ENCODE results near the gene CWF19L1.
"Not testable (repeated sequence)": the region's sequence is repeated elsewhere in the genome, so short reads cannot be mapped to it uniquely, and the experiment has no call there.

CWF19L1 gene

DNA sequence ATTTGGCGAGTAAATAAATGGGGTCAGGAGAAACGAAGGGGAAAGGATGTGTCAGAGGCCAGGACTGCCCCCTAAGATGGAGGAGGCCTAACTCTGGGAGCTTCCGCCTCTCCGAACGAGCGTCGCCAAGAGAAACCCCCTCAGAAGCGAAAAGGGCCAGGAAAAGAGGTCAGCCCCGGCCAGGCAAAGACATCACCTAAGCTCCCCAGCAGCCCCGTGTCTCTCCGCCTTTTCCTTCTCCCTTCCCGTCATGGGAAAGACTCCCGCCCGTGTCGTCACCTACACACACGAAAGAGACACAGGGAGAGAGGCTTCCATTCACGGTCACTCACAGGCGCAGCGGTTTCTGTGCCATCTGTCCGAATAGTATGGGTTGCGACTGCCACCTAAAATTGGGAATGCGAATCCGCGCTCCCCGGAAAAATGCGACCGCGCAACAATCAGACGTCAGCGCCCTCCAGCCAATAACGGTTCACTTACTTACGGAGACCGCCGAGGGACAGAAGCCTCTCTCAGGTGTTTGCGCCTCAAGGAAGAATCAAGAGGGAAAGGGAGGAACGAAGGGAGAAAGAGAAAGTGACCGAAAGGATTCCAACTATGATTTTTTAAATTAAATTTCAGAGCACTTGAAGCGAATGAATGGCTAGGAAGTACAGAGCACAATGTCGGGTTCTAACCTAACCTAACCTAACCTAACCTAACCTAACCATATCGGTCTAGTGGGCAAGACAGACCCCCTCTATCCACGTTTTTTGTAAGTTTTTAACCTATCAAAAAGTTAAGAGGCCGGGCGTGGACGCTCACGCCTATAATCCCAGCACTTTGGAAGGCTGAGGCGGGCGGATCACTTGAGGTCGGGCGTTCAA is at the start of gene CWF19L1:
TSS of gene CWF19L1 (minus strand) at position 400 of the 866 bp plus-strand sequence. CDS start at position 355, 45 bp downstream.
- peak; percentile 59 for DNase-seq

DNA sequence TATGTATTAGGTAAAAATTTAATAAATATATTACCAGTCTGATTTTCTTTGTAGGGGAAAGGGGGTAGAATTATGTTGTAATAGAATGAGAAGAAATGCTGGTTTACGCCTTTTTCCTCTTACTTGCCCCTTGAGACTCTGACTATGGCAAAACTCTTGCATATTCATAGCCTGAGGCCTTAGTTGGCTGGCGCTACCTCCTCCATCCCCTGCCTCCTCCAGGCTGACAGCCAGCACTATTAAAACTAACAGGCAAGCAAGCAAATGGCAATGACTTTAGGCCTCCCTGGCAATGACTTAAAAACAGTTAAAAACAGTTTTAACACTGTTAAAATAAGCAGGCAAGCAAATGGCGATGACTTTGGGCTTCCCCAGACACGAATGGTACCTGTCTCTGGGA is 48.2 kb upstream of the CWF19L1 start:
- DNase-seq = no peak

DNA sequence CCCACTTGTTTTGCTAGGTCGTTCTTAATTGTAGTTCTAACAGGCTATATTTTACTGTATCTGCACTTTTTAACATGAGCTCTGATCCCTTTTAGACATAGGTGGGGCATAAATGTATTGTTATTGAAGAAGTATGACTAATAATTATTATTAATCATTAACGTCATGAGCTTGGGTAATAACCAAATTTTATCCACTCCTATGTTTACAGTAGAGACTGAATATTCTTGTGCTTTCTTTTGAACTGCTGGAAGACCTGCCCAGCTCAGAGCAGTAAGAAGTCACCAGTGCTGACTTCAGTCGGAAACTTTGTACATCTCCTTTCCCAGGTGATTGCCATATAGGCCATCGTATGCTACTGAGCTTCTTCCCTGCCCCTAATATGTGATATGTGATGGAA is 43.9 kb upstream of the CWF19L1 start:
- DNase-seq = no peak

DNA sequence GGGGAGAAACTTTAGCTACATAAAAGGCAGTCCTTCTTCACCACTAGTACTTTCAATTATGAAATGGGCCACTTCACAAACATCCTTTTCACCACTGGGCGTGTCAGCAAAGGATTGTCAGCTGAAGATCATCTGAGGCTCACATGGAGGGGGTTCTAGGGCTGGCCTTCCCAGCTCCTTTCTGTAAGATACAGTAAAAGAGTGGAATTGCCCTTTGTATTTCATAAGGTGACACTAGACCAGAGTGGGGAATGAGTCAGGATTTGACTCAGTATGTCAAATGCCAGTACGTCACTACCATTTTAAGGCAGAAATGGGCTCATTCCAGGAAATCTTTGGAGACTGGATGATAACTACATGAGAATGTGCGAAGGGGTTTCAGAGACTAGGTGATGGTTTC is 40.2 kb upstream of the CWF19L1 start:
- no peak for DNase-seq

DNA sequence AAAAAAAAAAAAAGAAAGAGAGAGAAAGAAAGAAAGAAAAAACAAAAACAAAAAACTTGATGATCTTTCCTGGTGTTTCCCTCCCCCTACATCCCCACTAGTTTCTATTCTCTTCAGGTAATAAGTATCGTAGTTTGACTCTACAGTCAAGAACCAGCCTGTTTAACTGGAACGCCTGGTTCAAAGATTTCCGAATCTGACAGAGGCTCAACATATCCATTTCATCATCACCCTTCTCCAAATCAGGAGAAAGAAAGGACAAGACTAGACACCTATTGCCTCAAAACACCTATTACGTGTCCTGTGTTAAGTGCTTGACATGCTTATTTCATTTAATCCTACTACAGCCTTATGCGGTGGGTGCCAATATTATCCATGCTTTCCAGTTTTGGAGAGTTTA is 39.4 kb upstream of the CWF19L1 start:
- DNase-seq = no peak

DNA sequence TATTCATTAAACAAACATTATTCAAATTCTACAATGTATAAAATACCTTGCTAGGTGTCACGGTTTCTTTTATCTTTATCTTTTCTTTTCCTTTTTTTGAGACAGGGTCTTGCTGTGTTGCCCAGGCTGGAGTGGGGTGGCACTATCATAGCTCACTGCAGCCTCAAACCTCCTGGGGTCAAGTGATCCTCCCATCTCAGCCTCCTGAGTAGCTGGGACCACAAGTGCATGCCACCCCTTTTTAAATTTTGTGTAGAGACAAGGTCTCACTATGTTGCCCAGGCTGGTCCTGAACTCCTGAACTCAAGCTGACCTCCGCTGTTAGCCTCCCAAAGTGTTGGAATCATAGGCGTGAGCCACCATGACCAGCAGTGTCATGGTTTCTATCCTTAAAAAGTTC is 37.0 kb upstream of the CWF19L1 start:
- DNase-seq = no peak

DNA sequence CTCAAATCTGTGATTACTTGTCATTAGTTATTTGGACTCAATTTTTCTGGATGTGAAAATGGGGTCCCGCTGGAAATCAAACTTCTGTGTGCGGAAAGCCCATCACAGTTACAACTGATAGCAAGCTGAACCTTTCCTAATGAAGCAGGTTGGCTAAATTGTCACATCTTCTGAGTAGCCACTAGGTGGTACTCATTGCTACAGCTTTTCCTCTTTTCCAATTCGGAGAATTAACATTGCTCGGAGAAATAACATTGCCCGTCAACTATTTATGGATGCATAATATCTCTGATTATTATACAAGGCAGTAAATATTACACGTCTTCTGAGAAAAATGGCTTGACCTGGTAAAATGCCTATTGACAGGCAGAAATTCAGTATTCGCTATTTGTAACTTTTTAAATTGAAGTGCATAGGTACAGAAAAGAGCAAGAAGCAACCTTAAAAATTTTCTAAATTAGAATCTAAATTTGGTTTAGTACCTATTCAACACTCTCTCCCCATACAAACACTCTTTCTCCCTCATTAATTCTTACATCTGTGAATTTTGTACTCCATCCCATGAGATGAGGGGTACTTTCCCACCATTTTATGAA is 36.4 kb upstream of the CWF19L1 start:
- DNase-seq = no peak

DNA sequence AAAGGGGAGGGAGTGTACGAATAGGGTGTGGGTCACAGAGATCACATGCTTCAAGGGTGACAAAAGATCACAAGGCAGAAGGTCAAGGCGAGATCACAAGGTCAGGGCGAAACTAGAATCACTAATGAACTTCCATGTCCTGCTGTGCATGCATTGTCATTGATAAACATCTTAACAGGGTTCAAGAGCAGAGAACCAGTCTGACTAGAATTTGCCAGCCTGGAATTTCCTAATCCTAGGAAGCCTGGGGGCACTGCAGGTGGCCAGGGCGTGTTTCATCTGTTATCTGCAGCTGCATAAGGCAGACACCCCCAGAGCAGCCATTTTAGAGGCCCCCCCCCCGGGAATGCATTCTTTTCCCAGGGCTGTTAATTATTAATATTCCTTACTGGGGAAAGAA is 33.7 kb upstream of the CWF19L1 start:
- DNase-seq = not testable (repeated sequence)

DNA sequence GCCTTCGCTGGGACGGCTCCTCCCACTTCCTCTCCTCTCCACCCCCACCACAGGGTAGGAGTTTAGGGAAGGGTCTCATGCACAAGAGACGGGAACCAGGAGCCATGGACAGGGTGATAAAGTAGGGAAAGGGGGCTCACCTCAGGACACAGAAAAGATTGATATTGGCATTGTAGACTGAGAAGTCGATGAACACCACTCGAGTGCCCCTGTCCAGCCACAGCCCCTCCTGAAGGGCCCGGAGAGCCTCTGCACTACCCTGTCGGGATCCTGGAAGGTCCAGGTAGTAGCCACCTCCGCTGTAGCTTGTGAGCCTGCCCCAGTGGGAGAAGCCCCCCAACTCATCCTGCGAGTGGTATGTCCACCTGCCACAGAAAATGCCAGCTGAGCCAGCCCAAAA is 29.8 kb upstream of the CWF19L1 start:
- DNase-seq = no peak

DNA sequence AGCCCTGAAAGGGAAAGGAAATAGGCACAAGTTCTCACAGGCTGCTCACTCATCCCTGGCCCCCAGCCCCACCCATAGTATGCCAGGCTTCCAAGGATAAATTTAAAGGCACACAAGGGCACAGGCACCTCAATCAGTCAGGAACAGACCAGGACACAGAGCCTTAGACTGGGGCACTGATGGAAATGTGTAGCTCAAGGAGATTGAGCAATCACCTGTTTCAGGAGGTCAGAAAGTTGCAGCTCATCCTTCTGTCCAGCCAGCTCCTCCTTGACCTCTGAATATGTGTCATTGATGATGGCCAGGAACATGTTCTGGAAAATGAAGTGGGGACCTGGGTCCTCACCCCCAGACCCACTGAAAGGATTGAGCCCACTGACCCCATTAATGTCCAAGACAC is 25.6 kb upstream of the CWF19L1 start:
- DNase-seq = no peak

DNA sequence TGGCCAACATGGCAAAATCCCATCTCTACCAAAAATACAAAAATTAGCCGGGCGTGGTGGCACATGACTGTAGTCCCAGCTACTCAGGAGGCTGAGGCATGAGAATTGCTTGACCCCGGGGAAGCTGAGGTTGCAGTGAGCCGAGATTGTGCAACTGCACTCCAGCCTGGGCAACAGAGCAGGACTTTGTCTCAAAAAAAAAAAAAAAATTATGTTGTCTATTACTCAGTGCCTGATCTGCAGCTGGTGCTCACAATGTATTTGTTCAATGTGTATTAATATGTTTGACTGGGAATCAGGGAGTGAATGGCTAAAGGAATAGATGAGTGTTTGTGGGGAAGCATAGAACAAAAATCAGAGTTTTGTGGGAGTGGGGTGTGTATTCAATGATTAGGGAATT is 24.9 kb upstream of the CWF19L1 start:
- DNase-seq = not testable (repeated sequence)

DNA sequence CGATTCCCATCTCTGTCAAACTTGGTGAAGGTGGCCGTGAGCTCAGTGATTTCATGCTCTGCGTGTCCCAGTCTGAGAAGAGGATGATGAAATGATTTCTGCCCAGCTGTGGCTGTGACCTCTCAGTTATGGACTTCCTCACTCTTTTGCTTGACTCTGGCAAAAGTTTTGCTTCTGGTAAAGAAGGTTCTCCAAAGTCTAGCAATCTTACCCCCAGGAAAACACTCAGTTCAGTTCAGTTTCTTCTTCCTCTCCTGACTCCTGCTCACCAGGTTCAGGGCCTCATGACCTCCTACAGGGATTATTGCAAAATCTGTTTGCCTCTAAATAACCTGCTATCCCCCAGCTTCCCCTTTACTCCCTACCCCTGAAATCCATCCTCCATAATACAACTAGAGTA is 23.9 kb upstream of the CWF19L1 start:
- no peak for DNase-seq

DNA sequence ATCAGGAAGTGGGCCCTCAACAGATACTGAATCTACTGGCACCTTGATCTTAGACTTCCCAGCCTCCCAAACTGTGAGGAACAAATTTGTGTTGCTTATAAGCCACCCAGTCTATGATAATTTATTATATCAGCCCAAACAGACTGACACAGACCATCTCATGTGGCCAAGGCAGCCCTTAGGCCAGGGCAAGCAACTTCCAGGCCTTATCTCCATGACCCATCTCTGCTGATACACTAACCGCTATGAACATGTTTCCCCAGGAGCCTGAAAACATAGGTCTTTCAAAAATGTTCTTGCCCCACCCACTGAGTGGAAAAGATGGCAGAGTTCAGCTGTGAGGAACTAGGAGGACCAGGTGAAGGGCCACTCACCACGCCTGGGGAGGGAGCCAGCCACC is 22.2 kb upstream of the CWF19L1 start:
- DNase-seq = no peak

DNA sequence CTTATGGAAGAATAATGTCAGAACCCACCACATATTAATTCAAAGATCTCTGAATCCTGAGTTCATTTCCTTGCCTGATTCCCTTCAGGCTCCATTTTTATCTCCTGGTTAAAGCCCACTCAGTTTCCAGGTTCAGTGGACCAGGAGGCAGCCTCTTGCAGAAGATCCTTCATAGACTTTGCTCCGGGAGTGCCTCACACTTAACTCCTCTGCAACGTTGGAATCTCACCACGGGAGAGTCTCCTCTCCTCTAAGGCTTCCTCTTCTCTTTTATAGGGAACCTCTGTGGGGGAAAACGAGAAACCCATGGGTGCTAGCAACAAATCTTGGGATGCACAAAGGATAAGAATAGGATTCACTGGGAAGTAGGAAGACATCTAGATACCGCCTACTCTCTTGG is 20.8 kb upstream of the CWF19L1 start:
- no peak for DNase-seq

DNA sequence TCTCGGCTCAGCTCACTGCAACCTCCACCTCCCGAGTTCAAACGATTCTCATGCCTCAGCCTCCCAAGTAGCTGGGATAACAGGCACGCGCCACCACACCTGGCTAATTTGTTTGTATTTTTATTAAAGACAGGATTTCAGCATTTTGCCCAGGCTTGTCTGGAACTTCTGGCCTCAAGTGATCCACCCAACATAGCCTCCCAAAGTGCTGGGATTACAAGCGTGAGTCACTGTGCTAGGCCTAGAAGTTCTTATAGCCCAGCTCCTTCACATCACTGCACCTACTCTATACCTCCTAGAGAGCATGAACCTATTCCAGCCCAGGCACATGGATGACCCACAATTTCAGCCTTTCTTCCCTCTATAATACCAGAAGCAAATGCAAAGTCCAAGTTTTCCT is 20.3 kb upstream of the CWF19L1 start:
- DNase-seq = no peak

DNA sequence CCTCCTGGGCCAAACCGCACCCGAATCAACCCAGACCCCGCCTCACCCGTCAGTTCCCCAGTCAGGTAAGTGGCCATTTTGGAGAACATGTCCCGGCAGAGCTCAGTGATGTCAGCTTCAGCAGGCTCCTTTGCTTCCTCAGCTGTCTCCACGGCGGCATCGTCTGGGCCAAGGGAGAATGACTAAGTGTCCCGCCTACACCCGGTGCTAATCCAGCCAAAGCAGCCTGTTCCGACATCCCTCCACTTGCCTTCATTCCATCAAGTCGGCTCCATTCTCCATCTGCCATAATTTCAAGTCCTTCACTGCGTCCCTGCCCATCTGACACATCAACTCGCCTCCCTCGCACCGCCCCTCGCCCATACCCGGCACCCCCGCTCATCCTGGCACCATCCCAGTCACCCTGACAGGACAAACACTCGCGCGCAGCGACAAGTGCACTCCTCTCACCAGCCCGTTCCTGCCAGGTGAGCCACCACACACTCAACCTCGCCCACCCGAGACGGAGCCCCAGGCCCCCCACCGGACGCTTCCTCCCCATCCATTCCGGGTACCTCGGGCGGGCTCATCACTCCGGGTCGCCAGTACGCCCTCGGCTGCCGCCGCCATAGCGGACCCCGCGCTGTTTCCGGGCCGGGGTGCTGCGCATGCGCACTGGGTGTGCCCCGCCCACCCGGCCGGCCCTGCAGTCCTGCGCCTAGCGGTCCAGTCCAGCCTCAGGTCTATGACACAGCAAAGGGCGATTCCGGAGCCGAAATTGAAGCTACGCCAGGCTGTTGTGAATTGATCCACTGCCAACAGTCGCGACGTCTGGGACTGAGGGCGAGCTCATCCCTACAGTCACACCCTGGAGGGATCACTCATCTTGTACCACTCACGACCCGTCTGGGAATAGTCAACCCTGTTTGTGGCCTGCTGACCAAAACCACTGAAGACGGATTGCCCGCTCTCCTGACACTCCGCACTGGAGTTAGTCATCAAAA is 18.9 kb upstream of the CWF19L1 start, which contains the start of gene BLOC1S2:
TSS of gene BLOC1S2 (minus strand) at position 630 of the 983 bp plus-strand sequence. CDS start at position 609, 21 bp downstream.
- peak; percentile 86 for DNase-seq

DNA sequence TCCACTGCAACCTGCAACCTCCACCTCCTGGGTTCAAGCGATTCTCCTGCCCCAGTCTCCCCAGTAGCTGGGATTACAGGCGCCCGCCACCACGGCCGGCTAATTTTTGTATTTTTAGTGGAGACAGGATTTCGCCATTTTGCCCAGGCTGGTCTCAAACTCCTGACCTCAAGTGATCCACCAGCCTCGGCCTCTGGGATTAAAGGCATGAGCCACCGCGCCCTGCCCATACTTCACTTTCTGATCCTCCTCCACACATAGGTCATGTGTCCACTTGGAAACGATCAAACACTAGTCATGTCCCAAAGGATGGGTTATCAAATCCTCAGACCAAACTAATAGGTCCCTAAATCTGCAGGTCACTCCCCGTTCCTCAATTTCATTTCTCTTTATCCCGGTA is 17.9 kb upstream of the CWF19L1 start:
- not testable (repeated sequence) for DNase-seq

DNA sequence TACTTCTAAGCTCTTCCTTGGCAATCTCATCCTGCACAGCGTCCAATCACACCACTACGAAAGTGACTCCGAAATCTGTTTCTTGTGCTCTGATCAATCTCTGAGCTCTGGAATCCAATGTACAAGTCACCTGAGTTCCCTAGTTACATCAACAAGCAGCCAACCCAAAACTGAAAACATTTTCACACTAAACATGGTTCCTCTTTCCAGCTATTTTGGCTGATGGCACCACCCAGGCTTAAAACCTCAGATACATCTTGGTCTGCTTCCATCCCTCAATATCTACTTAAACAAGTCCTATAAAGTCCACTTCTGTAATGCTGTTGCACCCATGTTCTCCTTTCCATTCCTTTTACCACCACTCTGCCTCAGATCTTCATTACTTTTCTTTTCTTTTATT is 15.5 kb upstream of the CWF19L1 start:
- no peak for DNase-seq

DNA sequence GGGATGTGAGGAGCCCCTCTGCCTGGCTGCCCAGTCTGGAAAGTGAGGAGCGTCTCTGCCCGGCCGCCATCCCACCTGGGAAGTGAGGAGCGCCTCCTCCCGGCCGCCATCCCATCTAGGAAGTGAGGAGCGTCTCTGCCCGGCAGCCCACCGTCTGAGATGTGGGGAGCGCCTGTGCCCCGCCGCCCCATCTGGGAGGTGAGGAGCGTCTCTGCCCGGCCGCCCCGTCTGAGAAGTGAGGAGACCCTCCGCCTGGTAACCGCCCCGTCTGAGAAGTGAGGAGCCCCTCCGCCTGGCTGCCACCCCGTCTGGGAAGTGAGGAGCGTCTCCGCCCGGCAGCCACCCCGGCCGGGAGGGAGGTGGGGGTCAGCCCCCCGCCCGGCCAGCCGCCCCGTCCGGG is 9.5 kb upstream of the CWF19L1 start:
- DNase-seq = not testable (repeated sequence)

DNA sequence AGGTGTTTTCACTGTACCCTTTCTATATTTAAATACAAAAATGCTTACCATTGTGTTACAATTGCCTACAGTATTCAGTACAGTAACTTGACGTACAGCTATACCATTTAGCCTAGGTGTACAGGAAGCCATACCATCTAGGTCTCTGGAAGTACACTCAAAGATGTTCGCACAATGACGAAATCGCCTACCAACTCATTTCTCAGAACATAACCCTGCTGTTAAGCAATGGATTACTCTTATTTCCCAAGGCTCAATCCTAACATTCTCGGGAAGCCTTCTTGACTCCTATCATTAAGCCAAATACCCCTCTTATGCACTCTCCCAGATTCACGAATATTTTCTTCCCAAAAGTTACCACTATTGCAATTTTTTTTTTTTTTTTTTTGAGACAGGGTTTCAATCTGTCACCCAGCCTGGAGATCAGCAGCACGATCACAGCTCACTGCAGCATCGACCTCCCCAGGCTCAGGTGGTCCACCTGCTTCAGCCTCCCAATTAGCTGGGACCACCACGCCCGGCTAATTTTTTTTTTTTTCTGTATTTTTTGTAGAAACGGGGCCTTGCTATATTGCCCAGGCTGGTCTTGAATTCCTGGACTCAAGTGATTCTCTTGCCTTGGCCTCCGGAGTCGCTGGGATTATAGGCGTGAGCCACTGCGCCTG is 1.5 kb downstream of the CWF19L1 start:
- DNase-seq = no peak

DNA sequence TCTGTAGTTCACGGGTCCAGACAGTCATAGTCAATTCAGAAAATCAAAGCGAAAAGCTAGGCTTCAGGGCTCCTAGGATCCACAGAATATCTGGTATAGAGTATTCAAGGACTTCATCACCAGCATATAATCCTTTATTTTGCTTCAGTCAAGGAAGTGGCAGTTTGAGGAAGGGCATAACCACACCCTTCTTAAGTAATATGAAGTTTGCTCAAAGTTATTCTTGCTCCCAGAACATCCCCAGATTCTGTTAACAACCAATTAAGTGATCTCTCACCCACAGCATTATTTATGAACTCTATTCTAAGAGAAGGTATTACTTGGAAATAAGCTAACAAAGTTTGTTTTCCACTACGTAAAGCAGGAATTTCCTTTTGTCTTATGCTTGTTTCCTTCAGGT is 13.2 kb downstream of the CWF19L1 start:
- no peak for DNase-seq

DNA sequence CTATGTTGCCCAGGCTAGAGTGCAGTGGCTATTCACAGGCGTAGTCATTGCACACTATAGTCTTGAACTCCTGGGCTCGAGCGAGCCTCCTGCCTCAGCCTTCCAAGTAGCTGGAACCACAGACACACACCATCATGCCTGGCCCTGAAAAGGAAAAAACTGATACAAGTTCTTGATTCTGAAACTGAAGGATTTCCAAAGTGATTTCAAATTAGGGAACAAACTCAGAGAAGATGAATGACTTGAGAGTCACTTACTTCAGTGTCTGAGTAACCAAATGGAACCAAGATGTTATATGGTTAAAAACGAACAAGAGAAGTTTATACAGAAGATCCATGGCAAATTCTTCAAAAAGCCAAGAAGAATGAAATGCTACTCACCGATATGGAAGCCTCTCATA is 14.4 kb downstream of the CWF19L1 start:
- no peak for DNase-seq

DNA sequence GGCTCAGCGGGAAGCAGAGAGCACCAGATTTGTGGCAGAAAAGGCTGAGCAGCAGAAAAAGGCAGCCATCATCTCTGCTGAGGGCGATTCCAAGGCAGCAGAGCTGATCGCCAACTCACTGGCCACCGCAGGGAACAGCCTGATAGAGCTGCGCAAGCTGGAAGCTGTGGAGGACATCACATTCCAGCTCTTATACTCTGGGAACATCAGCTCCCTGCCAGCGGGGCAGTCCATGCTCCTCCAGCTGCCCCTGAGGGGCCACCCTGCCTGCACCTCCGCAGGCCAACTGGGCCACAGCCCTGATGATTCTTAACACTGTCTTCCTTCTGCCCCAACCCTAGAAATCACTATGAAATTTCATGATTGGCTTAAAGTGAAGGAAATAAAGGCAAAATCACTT is 18.6 kb downstream of the CWF19L1 start:
- DNase-seq = no peak
